HG03139 (cell line): ENCODE results near the gene TNIK.

Source experiments
- ATAC-seq: cut with Tn5 transposase; IDR thresholded peaks from one replicate; pipeline ENCODE4 v1.9.1; 2021; ENCODE audit not compliant: unreplicated experiment

TNIK gene

DNA sequence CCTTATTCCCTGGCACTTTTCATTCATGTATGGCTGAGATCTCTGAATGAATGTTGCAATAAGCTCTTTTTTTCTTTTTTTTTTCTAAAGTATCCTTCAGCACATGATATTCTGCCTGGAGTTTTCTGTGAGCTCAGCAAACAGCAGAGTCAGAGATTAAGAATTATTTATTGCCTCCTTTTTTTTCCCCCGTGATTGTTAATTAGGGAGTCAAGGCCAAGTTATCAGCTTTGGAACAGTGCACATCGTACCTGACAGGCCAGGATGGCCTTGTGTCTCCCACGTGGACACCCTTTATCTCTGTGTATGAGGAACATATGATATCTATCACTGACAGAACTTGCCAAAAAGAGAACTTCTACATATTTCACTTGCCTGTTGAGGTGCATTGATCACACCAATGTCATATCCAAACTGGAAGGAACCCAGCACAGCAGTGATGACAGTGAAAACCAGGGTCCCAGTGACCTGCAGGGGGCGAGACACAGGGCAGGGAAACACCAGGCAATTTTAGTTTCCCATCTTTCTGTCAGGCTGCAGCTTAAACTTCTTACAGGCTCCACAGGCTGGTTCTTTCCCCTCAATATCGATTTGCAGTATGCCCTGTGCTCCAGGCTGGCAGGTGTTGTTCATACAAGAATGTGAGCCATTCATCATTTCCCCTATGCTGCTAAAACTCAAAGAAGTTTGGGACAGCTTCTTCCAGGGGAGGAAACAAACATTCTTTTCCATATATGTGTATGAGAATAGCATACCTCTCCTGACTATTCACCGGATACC lies 441.9 kb downstream of the TNIK start:
- ATAC-seq: no peak

DNA sequence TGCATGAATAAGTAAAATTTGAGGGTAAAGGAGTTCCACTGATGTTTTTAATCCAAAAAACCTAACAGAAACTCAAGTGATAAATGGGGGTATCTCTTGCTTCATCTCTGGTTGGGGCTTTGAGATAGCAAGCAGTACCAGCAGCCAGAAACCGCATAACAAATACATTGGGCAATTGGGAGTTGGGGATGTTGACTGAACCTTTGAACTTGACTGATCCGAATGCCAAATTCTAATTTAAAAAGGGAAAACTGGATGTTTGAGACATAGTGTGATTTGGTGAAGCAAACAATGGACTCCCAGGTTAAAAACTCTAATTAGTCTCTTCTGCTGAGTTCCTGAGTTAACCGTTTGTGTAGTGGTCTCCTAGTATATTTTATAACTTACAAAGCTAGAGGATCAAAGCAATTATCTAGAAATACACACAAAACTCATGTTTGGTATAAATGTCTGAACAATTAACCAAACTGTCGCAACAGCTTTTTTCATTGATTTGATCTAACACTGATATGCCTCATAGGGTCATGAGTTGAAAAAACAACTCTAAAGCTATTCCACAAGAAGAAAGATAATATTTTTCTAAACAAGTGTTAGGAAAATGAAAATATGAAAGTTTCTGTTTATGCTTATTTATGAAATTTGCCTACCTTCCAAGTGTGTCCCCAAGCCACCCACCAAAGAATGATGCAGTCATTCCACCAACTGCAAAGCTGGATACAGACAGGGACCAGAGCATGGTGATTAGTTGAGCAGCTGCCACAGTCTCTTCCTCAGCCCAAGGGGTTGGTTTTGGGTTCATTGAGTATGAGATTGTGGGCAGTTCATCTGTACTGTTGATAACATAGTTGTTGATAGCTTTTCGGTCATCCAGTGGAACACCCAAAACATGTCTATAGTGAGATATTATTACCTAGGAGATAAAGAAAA lies 446.1 kb downstream of the TNIK start:
- no peak for ATAC-seq

DNA sequence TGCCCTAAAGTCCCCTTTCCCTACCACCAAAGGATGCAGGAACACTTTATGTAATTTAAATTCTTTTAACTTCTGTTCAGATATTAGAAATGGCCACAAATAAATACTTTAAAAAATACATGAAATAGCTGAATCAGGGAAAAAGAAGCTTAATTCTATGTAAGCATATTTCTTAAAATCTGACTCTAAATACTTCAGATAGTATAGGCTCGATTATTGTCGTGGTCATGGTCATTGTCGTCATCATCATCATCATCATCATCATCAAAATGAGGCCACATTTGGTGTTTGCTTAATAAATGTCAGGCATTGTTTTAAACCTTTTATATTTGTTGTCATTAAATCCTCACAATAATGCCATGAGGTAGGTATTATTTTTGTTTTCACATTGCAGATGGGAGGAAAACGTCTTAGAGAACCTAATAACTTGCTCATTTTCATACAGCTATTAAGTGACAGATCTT lies 448.3 kb downstream of the TNIK start:
- ATAC-seq: no peak
